Medulla oblongata (tissue), 1 donor: ENCODE measurements around the gene FAM3C.
A peak's percentile ranks its signal among the peaks of the same experiment; 100 is the strongest.
"Not testable (repeated sequence)": the region's sequence is repeated elsewhere in the genome, so short reads cannot be mapped to it uniquely, and the experiment has no call there.

Experiments used
- DNase-seq: peaks from one replicate; pipeline ENCODE4 v3.0.0-alpha.2; 2015; ENCODE audit errors: extremely low spot score

The FAM3C gene

GRCh38 chr7:121331048-121331447 lies 65.1 kb downstream of the FAM3C start:
- no peak for DNase-seq

DNA sequence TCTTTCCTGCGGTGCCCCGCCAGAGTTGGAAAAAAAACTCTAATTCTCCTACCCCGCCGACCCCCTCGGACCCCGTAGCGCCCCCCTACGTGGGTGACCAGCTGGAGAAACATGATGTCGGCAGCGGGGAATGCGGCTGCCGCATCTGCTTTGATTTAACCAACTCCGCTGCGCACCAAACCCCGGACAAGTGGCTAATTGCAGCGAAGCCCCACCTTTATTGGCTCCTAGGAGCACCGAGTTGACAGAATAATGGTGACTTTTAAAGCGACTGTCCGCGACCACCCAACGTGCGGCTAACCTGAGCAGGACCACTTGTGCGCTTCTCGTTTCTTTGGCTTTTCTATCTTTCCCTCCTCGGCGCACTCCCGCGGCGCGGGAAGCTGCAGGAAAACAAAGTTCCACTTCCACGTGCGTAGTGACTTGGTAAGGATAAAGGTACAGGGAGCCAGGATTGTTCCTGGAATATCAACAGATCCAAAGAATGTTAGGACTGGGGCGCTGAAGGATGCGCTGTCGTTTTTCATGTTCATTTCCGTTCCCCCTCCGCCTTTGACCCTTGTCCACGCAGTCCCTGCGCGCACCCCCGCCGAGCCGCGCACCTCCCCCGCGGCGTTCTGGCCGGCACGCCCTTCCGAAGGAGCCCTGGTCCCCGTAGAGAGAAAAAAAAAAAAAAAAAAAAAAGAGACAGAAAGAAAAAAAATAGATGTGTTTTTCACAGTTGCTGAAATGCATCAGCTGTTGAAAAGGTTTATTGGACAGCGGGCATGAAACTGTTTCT lies 65.9 kb downstream of the FAM3C start:
- DNase-seq, result no peak

GRCh38 chr7:121329191-121330052 lies 66.7 kb downstream of the FAM3C start:
- no peak for DNase-seq

GRCh38 chr7:121328508-121329190 lies 67.5 kb downstream of the FAM3C start, which contains the start of gene WNT16:
Gene WNT16, plus strand, starts transcription at chr7:121329000. Its CDS starts 293 bp downstream, at chr7:121329293.
- DNase-seq, result no peak

DNA sequence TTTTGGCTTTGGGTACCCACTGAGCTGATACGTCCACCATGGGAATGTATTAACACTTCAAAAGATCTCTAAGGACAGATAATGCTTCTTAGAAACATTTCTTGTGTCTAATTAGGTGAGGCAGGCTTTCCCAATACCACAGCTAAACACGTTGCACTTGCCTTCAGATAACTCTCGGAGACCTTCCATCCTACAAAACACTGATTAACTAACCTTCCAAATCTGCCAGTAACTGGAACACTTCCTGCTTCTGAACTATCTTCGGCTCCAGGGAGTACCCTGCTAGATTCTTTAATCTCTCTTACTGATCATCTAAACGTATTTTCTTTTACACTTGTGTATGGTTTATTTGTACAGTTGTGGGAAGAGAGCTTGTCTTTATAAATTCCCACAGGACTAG lies 68.4 kb downstream of the FAM3C start:
- DNase-seq, result no peak

GRCh38 chr7:121323515-121324302 lies 72.4 kb downstream of the FAM3C start:
- DNase-seq, result no peak

- DNase-seq, result no peak
Measured at GRCh38 chr7:121322460-121322859, 73.6 kb downstream of the FAM3C start.

- not testable (repeated sequence) for DNase-seq
Measured at GRCh38 chr7:121315170-121315569, 80.9 kb downstream of the FAM3C start.

GRCh38 chr7:121313793-121314676 lies 82.1 kb downstream of the FAM3C start:
- no peak for DNase-seq

DNA sequence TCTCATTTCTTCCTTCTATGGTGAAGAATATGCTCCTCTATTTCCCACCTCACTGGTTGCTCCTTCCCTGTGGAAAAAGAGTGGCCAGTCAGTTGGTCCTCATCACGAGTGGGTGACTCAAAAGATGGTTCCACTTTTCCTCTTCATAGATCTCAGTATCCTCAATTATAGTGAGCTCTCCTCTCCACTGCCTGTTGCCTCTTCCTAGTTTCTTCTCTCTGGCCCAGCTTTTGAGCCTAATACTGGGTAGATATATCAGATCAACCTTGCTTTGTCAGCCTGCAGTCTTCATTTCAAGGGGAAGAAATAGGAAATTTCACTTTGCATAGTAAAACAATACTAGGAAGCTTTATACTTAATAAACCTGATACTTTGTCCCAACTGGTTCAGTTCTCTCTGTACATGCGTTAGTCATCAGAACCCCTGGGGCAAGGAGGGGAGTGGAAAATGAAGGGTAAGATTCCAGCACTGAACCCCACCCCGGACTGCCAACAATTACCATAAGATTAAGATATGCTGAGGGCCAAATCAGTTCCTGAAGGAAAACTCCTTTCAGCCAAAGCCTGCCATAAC lies 82.8 kb downstream of the FAM3C start:
- no peak for DNase-seq

- DNase-seq, result no peak
Measured at GRCh38 chr7:121307021-121307574, 89.0 kb downstream of the FAM3C start.

GRCh38 chr7:121306565-121306964 lies 89.5 kb downstream of the FAM3C start:
- DNase-seq, result no peak

DNA sequence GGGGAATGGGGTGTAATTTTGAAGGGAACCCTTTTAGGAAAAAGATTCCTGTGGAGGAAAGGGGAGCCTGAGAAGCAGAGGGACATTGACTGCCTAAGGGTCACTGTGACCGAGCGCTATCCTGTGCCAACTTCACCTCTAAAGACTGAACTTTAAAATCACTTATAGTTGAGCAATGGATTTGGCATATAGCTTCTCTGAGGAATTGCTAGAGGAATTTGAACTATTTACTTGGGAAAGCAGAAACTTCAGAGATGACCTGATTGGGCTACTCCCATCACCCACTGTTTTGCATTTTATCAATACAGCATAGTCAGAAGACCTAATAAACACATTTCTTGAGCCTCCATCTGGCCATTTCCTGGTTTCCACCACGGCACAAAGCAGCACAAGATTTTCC lies 91.0 kb downstream of the FAM3C start:
- DNase-seq, result no peak

DNA sequence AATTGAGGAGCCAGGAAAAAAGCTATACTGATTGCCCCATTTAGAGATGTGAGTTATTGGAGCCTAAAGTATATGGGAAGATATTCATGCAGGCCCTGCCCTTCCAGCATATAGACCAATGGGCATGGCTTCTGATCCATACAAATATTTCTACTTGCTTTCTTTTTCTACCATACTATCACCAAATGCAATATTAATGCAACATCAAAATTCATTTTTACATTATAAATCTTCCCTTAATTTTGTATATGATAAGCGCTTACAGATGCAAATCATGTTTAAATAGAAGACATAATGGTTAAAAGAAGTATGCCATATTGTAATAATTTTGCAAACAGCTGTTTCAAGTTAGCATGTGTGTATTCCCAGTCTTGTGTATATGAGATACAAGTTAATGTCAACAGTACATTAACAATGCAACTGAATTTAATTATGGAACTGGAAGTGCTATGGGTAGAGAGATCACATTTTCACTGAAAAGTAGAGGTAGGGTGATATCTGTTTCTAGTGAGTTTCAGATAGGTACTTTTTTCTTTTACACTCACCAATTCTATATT lies 91.9 kb downstream of the FAM3C start:
- no peak for DNase-seq

DNA sequence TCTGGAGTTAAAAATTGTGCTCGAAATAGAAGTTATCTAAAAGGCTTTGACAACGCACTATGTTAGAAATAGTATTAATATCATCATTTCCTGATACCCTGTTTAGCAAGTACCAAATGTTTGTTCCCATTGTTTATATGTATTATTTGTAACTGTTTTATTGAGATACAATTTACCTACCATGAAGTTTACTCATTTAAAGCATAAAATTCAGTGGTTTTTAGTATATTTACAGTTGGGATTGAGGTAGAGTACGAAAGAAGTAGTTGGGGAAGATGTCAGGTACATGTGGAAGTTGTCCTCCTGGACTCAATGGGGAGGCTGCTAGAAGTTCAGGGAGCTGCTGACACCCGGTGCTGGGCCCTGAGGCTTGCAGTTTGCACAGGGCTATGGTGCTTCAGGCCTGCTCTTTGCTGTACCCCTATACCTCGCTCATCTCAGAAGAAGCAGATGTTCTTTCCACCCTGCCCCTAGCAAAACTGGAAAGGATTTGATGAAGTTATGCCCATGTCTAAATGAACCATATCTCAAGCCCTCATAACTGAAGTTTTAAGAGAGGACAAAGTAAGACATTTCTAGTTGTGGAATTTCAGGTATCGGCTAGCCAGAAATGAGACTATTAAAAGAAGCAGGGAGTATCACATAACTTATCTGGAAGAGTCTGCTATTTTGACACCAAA lies 92.5 kb downstream of the FAM3C start:
- no peak for DNase-seq

DNA sequence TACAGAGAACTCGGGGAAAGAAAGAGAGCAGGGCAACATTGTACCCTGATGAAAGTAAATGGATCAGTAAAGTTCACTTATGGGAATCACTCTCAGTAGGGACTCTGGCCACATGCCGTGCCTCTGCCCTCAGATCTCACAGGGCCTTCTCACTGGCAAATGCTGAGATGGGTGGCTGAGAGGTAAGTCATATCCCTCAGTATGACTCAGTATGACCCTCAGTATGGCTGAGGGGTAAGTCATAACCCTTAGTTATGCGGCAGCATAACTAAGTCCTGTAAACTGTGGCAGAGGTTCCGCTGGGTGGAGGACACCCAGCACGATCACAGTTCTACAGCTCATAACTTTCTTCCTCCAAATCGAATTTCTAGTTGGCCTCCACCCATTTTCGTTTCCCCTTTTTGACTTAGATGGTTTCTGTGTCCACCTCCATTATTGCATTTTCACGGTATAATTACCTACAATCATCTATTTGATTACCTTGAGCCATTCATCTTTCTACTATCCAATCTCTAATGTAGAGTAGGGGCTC lies 93.8 kb downstream of the FAM3C start:
- DNase-seq, result no peak

- DNase-seq, result peak; percentile 12
Measured at GRCh38 chr7:121301446-121302213, 94.5 kb downstream of the FAM3C start.
